Suprapubic skin (tissue), 4 donors: Measurements from ENCODE around the gene SUGT1. TPM values are rescaled to one million over a fixed set of nuclear protein-coding genes. Genes with fewer than 3 reads are reported as not detected.

Experiments used
- DNase-seq, 2 donors: peaks; one replicate each; pipeline ENCODE4 v3.0.0-alpha.2; 2019; ENCODE audit warnings: low spot score in 2 of 2
- H3K27ac ChIP-seq: fragments of 200-600 bp; sonication (generic); one replicate; pipeline ENCODE4 v1.5.1; 2019
- H3K27me3 ChIP-seq: fragments of 200-600 bp; sonication (generic); one replicate; pipeline ENCODE4 v1.5.1; 2019
- H3K36me3 ChIP-seq: fragments of 200-600 bp; sonication (generic); one replicate; pipeline ENCODE4 v1.5.1; 2019
- H3K4me1 ChIP-seq: fragments of 200-600 bp; sonication (generic); one replicate; pipeline ENCODE4 v1.5.1; 2019
- H3K4me3 ChIP-seq: fragments of 200-600 bp; sonication (generic); one replicate; pipeline ENCODE4 v1.5.1; 2019; ENCODE audit warnings: mild to moderate bottlenecking
- H3K9me3 ChIP-seq: fragments of 200-600 bp; sonication (generic); one replicate; pipeline ENCODE4 v1.5.1; 2019
- CTCF ChIP-seq, 2 donors: fragments of 200-600 bp in 1 of 2; fragments of 450-650 bp in 1 of 2; sonication (generic) in 1 of 2; IDR thresholded peaks; one replicate each; pipeline ENCODE4 v1.5.1; 2016 to 2019; ENCODE audit warnings: antibody characterized with exemption in 2 of 2, mild to moderate bottlenecking in 1 of 2, moderate library complexity in 1 of 2
- EP300 ChIP-seq: sonication (generic); formaldehyde crosslinking; IDR thresholded peaks from one replicate; pipeline ENCODE4 v1.6.1; 2017; ENCODE audit warnings: antibody characterized with exemption
- POLR2A ChIP-seq, 2 donors: fragments of 450-650 bp; IDR thresholded peaks; one replicate each; pipeline ENCODE4 v1.6.1; 2017; ENCODE audit warnings: antibody characterized with exemption in 2 of 2, mild to moderate bottlenecking in 2 of 2, moderate library complexity in 2 of 2
- POLR2AphosphoS5 ChIP-seq, 3 donors: sonication (generic); formaldehyde crosslinking; IDR thresholded peaks; one replicate each; pipeline ENCODE4 v1.6.1; 2017; ENCODE audit warnings: antibody characterized with exemption in 3 of 3
- WGBS: methylation state at CpG from one replicate; pipeline ENCODE4 v1.1.5; 2018; 5-methylcytosine and 5-hydroxymethylcytosine counted together
- total RNA-seq, 4 donors: library from RNA; depleted of rRNA; stranded (reverse); fragments of >200 nt; gene quantifications; one replicate each; pipeline ENCODE4 v1.1.0, GENCODE V29; 2016

Gene SUGT1
- total RNA-seq, 4 donors from 2014 or later, result 23.7 to 38.2 (median 28.8) TPM

- Histone ChIP-seq H3K4me3 (no peak overlapping the region), H3K36me3 (no peaks in the 10 kb centered on the region), H3K27ac (no peak overlapping the region), H3K4me1 (no peaks in the 10 kb centered on the region), H3K9me3 (no peaks in the 10 kb centered on the region), H3K27me3 (peaks cover 13% of the 10 kb centered on the region)
- 76% methylated on average over 3 of the region's 3 CpGs for WGBS
- no peak for DNase-seq
- no peak for TF ChIP-seq CTCF (IDR thresholded peaks at IDR 0.05)
- no peak for TF ChIP-seq POLR2A (IDR thresholded peaks at IDR 0.05)
- no peak for TF ChIP-seq EP300
- TF ChIP-seq POLR2AphosphoS5 (IDR thresholded peaks at IDR 0.05), result no peak
These were observed 93.5 kb downstream of the SUGT1 start for GRCh38 chr13:52746141-52746540.

GRCh38 chr13:52749419-52749818 lies 96.8 kb downstream of the SUGT1 start:
- WGBS, result 41% methylated on average over 5 of the region's 5 CpGs
- no peak for DNase-seq
- Histone ChIP-seq H3K36me3 (no peaks in the 10 kb centered on the region), H3K4me3 (no peak overlapping the region), H3K27ac (no peak overlapping the region), H3K27me3 (peaks cover 10% of the 10 kb centered on the region), H3K4me1 (no peaks in the 10 kb centered on the region), H3K9me3 (no peaks in the 10 kb centered on the region)
- TF ChIP-seq EP300, result no peak
- TF ChIP-seq POLR2A (IDR thresholded peaks at IDR 0.05), result no peak
- TF ChIP-seq CTCF (IDR thresholded peaks at IDR 0.05), result no peak
- no peak for TF ChIP-seq POLR2AphosphoS5 (IDR thresholded peaks at IDR 0.05)

Other genes with a start within 250 kb of the SUGT1 start
- 10 to 100 TPM in 2 of 4 donors, 1 to 10 TPM in 2; 4.9 to 17.1 (median 7.9) TPM for gene THSD1, start 246.7 kb upstream of the SUGT1 start, total RNA-seq
- 100 to 1,000 TPM in 1 of 4 donors, 10 to 100 TPM in 3; 86.0 to 331 (median 95.2) TPM for gene VPS36, start 202.2 kb upstream of the SUGT1 start, total RNA-seq
- gene CKAP2, start 197.4 kb upstream of the SUGT1 start, total RNA-seq, result 10 to 100 TPM; 16.0 to 33.8 (median 24.5) TPM
- gene HNRNPA1L2, start 10.4 kb upstream of the SUGT1 start, total RNA-seq, result 1 to 10 TPM; 1.7 to 5.1 (median 2.6) TPM
- not detected for gene CNMD, start 87.0 kb downstream of the SUGT1 start, total RNA-seq
- 1 to 10 TPM in 1 of 4 donors, under 1 TPM in 2, not detected in 1; 0.30 to 1.3 (median 0.55) TPM for gene PCDH8, start 195.8 kb downstream of the SUGT1 start, total RNA-seq